ENCODE results near the gene NISCH.

The NISCH gene

GRCh38 chr3:52441091-52441771, 14.2 kb upstream of the NISCH start:
- TF ChIP-seq CEBPB (IDR thresholded peaks at IDR 0.05) (no peak), RAD21 (IDR thresholded peaks at IDR 0.05; ENCODE audit: low read depth) (no peak), CREB1 (IDR thresholded peaks at IDR 0.05; ENCODE audit: low read depth) (no peak), EGR1 (IDR thresholded peaks at IDR 0.05) (no peak), EP300 (IDR thresholded peaks at IDR 0.05; ENCODE audit: borderline replicate concordance) (no peak), NFIC (IDR thresholded peaks at IDR 0.05) (no peak), TEAD4 (IDR thresholded peaks at IDR 0.05) (no peak), FOXM1 (IDR thresholded peaks at IDR 0.05; ENCODE audit: borderline replicate concordance, low read depth) (no peak), REST (IDR thresholded peaks at IDR 0.05; ENCODE audit: low read depth) (no peak), YY1 (IDR thresholded peaks at IDR 0.05; ENCODE audit: low read depth) (no peak), ZBTB7A (IDR thresholded peaks at IDR 0.05; ENCODE audit: low read depth) (no peak), TCF12 (IDR thresholded peaks at IDR 0.05; ENCODE audit: low read depth) (no peak)
- TF ChIP-seq, protein P1, sequence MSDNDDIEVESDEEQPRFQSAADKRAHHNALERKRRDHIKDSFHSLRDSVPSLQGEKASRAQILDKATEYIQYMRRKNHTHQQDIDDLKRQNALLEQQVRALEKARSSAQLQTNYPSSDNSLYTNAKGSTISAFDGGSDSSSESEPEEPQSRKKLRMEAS (IDR thresholded peaks at IDR 0.05): no peak

GRCh38 chr3:52441772-52442332, 13.6 kb upstream of the NISCH start:
- TF ChIP-seq TCF12 (IDR thresholded peaks at IDR 0.05; ENCODE audit: low read depth): no peak
- TF ChIP-seq, protein P2, sequence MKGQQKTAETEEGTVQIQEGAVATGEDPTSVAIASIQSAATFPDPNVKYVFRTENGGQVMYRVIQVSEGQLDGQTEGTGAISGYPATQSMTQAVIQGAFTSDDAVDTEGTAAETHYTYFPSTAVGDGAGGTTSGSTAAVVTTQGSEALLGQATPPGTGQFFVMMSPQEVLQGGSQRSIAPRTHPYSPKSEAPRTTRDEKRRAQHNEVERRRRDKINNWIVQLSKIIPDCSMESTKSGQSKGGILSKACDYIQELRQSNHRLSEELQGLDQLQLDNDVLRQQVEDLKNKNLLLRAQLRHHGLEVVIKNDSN (IDR thresholded peaks at IDR 0.05): no peak
- TF ChIP-seq EGR1 (IDR thresholded peaks at IDR 0.05): no peak
- TF ChIP-seq TEAD4 (IDR thresholded peaks at IDR 0.05): no peak
- TF ChIP-seq NFIC (IDR thresholded peaks at IDR 0.05): no peak
- no peak for TF ChIP-seq FOXM1 (IDR thresholded peaks at IDR 0.05; ENCODE audit: borderline replicate concordance, low read depth)
- TF ChIP-seq YY1 (IDR thresholded peaks at IDR 0.05; ENCODE audit: low read depth): no peak
- TF ChIP-seq, protein P1 (IDR thresholded peaks at IDR 0.05): no peak
- no peak for TF ChIP-seq REST (IDR thresholded peaks at IDR 0.05; ENCODE audit: low read depth)
- TF ChIP-seq CREB1 (IDR thresholded peaks at IDR 0.05; ENCODE audit: low read depth): no peak

GRCh38 chr3:52442409-52443267, 12.8 kb upstream of the NISCH start:
- TF ChIP-seq CEBPB (IDR thresholded peaks at IDR 0.05): no peak
- no peak for TF ChIP-seq TAF1 (IDR thresholded peaks at IDR 0.05; ENCODE audit: low read depth)
- no peak for TF ChIP-seq CREB1 (IDR thresholded peaks at IDR 0.05; ENCODE audit: low read depth)
- TF ChIP-seq, protein P2 (IDR thresholded peaks at IDR 0.05): no peak
- TF ChIP-seq EP300 (IDR thresholded peaks at IDR 0.05; ENCODE audit: borderline replicate concordance): no peak
- no peak for TF ChIP-seq TEAD4 (IDR thresholded peaks at IDR 0.05)
- TF ChIP-seq YY1 (IDR thresholded peaks at IDR 0.05; ENCODE audit: low read depth): no peak
- TF ChIP-seq EGR1 (IDR thresholded peaks at IDR 0.05): no peak
- TF ChIP-seq FOXM1 (IDR thresholded peaks at IDR 0.05; ENCODE audit: borderline replicate concordance, low read depth): no peak
- TF ChIP-seq ZBTB7A (IDR thresholded peaks at IDR 0.05; ENCODE audit: low read depth): no peak
- no peak for TF ChIP-seq TCF12 (IDR thresholded peaks at IDR 0.05; ENCODE audit: low read depth)

GRCh38 chr3:52443268-52443610, 12.2 kb upstream of the NISCH start:
- TF ChIP-seq TAF1 (IDR thresholded peaks at IDR 0.05; ENCODE audit: low read depth): no peak
- no peak for TF ChIP-seq FOXM1 (IDR thresholded peaks at IDR 0.05; ENCODE audit: borderline replicate concordance, low read depth)
- TF ChIP-seq CEBPB (IDR thresholded peaks at IDR 0.05): no peak
- no peak for TF ChIP-seq EGR1 (IDR thresholded peaks at IDR 0.05)
- no peak for TF ChIP-seq REST (IDR thresholded peaks at IDR 0.05; ENCODE audit: low read depth)
- TF ChIP-seq NFIC (IDR thresholded peaks at IDR 0.05): no peak
- TF ChIP-seq ZBTB7A (IDR thresholded peaks at IDR 0.05; ENCODE audit: low read depth): no peak
- no peak for TF ChIP-seq TEAD4 (IDR thresholded peaks at IDR 0.05)
- no peak for TF ChIP-seq YY1 (IDR thresholded peaks at IDR 0.05; ENCODE audit: low read depth)
- TF ChIP-seq, protein P2 (IDR thresholded peaks at IDR 0.05): no peak

Measured in Ishikawa (cell line).